Measurements from ENCODE around the gene METTL27.

GRCh38 chr7:73872056-73872908, 30.0 kb upstream of the METTL27 start:
- TF ChIP-seq SIN3A (IDR thresholded peaks at IDR 0.05; ENCODE audit: borderline replicate concordance, insufficient read depth, low read length) (no peak), TAF1 (IDR thresholded peaks at IDR 0.05; ENCODE audit: borderline replicate concordance, insufficient read depth, low read length) (no peak), POLR2AphosphoS5 (IDR thresholded peaks at IDR 0.05; ENCODE audit: low read depth, low read length) (no peak), REST (IDR thresholded peaks at IDR 0.05; ENCODE audit: insufficient read depth in 1 of 2, low read depth in 2 of 2, low read length in 2 of 2) (no peak)
